GM13976 (cell line): ENCODE measurements around the gene ST3GAL3.

Source experiments
- DNase-seq: peaks from one replicate; pipeline ENCODE4 v3.0.0; 2012; ENCODE audit warnings: low spot score
- CTCF ChIP-seq: IDR thresholded peaks from 2 replicates; pipeline ENCODE4 v1.5.1; 2012; ENCODE audit warnings: borderline replicate concordance, mild to moderate bottlenecking; ENCODE audit not compliant: insufficient read depth; ENCODE audit errors: extremely low read depth, missing control alignments, control extremely low read depth
- in situ Hi-C: fragments of 300-500 bp; cut with MboI; formaldehyde crosslinking; loops from one replicate; pipeline ENCODE4 v1.12.0; 2022; ENCODE audit warnings: low sequenced_read_pairs, mixed read lengths, inconsistent platforms; ENCODE audit not compliant: unreplicated experiment

Gene ST3GAL3

GRCh38 chr1:43809097-43809673 lies 101.8 kb downstream of the ST3GAL3 start:
- in situ Hi-C loops = no loop called here
- TF ChIP-seq CTCF = no peak

GRCh38 chr1:43812579-43812978 lies 105.2 kb downstream of the ST3GAL3 start:
- TF ChIP-seq CTCF = no peak
- in situ Hi-C loops = no loop called here
- no peak for DNase-seq

More at GRCh38 chr1:43809097-43809673, 101.8 kb downstream of the ST3GAL3 start:
- no peak for DNase-seq

GRCh38 chr1:43814401-43814800 lies 107.1 kb downstream of the ST3GAL3 start:
- DNase-seq = no peak
- in situ Hi-C loops = no loop called here
- no peak for TF ChIP-seq CTCF

- in situ Hi-C loops = no loop called here
- no peak for TF ChIP-seq CTCF
- no peak for DNase-seq
Measured at GRCh38 chr1:43817304-43817939, 110.1 kb downstream of the ST3GAL3 start.

GRCh38 chr1:43818691-43819090 lies 111.4 kb downstream of the ST3GAL3 start:
- TF ChIP-seq CTCF = no peak
- in situ Hi-C loops = no loop called here
- no peak for DNase-seq

- no peak for TF ChIP-seq CTCF
- in situ Hi-C loops = no loop called here
- DNase-seq = no peak
Measured at GRCh38 chr1:43819357-43819756, 112.0 kb downstream of the ST3GAL3 start.
